Measurements from ENCODE around the gene TCTN1.

The TCTN1 gene

GRCh38 chr12:110694330-110694901 lies 80.5 kb downstream of the TCTN1 start:
- Mint-ChIP-seq H3K36me3 (ENCODE audit: low read depth) (no peaks in the 10 kb centered on the region), H3K27me3 (ENCODE audit: low read depth) (peaks cover 14% of the 10 kb centered on the region), H3K4me1 (peaks cover 16% of the 10 kb centered on the region), H3K4me3 (no peak overlapping the region), H3K27ac (no peak overlapping the region), H3K9me3 (no peaks in the 10 kb centered on the region)
- TF ChIP-seq, protein P1, sequence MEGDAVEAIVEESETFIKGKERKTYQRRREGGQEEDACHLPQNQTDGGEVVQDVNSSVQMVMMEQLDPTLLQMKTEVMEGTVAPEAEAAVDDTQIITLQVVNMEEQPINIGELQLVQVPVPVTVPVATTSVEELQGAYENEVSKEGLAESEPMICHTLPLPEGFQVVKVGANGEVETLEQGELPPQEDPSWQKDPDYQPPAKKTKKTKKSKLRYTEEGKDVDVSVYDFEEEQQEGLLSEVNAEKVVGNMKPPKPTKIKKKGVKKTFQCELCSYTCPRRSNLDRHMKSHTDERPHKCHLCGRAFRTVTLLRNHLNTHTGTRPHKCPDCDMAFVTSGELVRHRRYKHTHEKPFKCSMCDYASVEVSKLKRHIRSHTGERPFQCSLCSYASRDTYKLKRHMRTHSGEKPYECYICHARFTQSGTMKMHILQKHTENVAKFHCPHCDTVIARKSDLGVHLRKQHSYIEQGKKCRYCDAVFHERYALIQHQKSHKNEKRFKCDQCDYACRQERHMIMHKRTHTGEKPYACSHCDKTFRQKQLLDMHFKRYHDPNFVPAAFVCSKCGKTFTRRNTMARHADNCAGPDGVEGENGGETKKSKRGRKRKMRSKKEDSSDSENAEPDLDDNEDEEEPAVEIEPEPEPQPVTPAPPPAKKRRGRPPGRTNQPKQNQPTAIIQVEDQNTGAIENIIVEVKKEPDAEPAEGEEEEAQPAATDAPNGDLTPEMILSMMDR (IDR thresholded peaks at IDR 0.05; ENCODE audit: unreplicated experiment in 3 of 3) = no peak

GRCh38 chr12:110696283-110696682 lies 82.4 kb downstream of the TCTN1 start:
- no peaks in the 10 kb centered on the region for H3K9me3 Mint-ChIP-seq
- peaks cover 7% of the 10 kb centered on the region for H3K4me1 Mint-ChIP-seq
- H3K36me3 Mint-ChIP-seq (ENCODE audit: low read depth) = no peaks in the 10 kb centered on the region
- TF ChIP-seq, protein P1 (IDR thresholded peaks at IDR 0.05; ENCODE audit: unreplicated experiment in 3 of 3) = no peak
- no peak overlapping the region for H3K27ac Mint-ChIP-seq
- H3K27me3 Mint-ChIP-seq (ENCODE audit: low read depth) = peaks cover 3% of the 10 kb centered on the region
- no peak overlapping the region for H3K4me3 Mint-ChIP-seq

DNA sequence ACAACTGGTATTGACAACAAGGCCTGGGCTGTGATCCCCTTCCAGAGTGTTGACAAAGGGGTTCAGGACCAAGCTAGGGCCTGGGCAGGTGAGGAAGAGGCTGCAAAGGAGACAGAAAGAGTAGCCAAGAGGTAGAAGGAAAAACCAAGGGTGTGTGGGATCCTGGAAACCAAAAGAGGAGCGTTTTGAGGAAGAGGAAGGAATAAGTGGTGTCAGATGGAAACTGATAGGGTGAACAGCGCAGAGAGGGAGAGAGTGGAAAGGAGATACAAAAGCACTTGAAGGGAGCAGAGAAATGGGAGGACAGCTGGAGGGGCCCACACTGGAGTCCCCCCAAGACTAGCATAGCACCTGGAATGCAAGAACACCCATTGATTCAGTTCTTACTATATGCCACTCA lies 83.3 kb downstream of the TCTN1 start:
- no peaks in the 10 kb centered on the region for H3K9me3 Mint-ChIP-seq
- TF ChIP-seq, protein P1 (IDR thresholded peaks at IDR 0.05; ENCODE audit: unreplicated experiment in 3 of 3) = no peak
- H3K36me3 Mint-ChIP-seq (ENCODE audit: low read depth) = no peaks in the 10 kb centered on the region
- no peak overlapping the region for H3K4me3 Mint-ChIP-seq
- peaks cover 3% of the 10 kb centered on the region for H3K27me3 Mint-ChIP-seq (ENCODE audit: low read depth)
- peaks cover 7% of the 10 kb centered on the region for H3K4me1 Mint-ChIP-seq
- H3K27ac Mint-ChIP-seq = no peak overlapping the region

DNA sequence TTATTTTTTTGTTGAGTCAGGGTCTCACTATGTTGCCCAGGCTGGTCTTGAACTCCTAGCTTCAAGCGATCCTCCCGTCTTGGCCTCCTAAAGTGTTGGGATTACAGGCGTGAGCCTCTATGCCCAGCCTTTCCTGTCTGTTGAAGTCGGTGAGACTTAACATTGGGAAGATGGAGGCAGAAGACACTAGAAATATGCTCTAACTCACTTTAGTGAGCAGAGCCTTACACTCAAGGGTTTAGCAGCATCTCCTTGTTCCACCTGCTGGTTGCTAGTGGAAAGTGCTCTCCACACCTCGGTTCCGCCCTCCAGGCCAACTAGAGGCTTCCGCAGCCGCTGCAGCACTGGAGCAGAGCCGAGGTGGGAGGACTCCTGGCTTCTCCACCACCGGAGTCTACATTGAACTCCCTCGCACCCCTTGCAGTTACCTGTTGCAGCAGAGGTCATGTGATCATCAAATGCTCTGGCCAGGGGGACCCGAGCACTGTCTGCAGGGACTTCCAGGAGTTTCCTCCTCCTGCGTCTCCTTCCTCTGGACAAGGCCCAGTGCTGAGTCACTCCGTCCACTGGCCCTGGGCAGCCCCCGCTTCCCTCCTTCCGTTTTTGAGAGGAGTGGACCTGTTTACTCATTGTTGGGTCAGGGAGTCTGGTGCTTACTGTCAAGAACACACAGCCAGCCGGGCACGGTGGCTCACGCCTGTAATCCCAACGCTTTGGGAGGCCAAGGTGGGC lies 84.4 kb downstream of the TCTN1 start:
- TF ChIP-seq, protein P1 (IDR thresholded peaks at IDR 0.05; ENCODE audit: unreplicated experiment in 3 of 3) = peak; percentile 64 to 68 (median 67)
- peaks cover 3% of the 10 kb centered on the region for H3K27me3 Mint-ChIP-seq (ENCODE audit: low read depth)
- no peaks in the 10 kb centered on the region for H3K9me3 Mint-ChIP-seq
- no peak overlapping the region for H3K4me3 Mint-ChIP-seq
- H3K27ac Mint-ChIP-seq = peak overlapping the region in 2 of 3 experiments; percentile 55 to 79
- H3K4me1 Mint-ChIP-seq = peaks cover 7% of the 10 kb centered on the region
- no peaks in the 10 kb centered on the region for H3K36me3 Mint-ChIP-seq (ENCODE audit: low read depth)
